PFSK-1 (cell line): ENCODE results near the gene PBX3.

Experiments used
- POLR2AphosphoS5 ChIP-seq: IDR thresholded peaks from 2 replicates; pipeline ENCODE4 v1.6.1; 2012; ENCODE audit warnings: low read depth, mild to moderate bottlenecking, control low read depth, low read length, moderate library complexity
- TAF1 ChIP-seq: IDR thresholded peaks from 2 replicates; pipeline ENCODE4 v1.6.1; 2012; ENCODE audit warnings: low read length, control low read depth, borderline replicate concordance; ENCODE audit not compliant: insufficient read depth
- TF ChIP-seq, protein P1 (sequence below), 2 experiments: IDR thresholded peaks; 2 replicates each; pipeline versions ENCODE4 v1.6.1 to v1.8.0; 2011 to 2012; ENCODE audit warnings: low read depth in 2 of 2, low read length in 2 of 2, control low read depth in 1 of 2, inconsistent platforms in 1 of 2, mild to moderate bottlenecking in 1 of 2, moderate library complexity in 1 of 2; ENCODE audit not compliant: insufficient read depth in 1 of 2

DNA sequence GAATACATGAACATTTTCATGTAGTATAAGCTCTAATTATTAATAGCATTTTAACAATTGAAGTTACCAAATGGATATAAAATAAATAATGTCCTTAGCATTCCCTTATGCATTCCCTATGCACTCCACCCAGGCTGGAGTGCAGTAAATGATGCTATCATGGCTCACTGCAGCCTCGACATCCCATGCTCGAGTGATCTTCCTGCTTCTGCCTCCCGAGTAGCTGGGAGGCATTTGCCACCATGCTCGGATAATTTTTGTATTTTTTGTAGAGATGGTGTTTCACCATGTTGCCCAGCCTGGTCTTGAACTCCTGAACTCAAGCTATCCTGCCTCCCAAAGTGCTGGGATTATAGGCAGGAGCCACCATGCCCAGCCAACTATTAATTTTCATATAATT, 184.0 kb downstream of the PBX3 start:
- TF ChIP-seq, protein P1, sequence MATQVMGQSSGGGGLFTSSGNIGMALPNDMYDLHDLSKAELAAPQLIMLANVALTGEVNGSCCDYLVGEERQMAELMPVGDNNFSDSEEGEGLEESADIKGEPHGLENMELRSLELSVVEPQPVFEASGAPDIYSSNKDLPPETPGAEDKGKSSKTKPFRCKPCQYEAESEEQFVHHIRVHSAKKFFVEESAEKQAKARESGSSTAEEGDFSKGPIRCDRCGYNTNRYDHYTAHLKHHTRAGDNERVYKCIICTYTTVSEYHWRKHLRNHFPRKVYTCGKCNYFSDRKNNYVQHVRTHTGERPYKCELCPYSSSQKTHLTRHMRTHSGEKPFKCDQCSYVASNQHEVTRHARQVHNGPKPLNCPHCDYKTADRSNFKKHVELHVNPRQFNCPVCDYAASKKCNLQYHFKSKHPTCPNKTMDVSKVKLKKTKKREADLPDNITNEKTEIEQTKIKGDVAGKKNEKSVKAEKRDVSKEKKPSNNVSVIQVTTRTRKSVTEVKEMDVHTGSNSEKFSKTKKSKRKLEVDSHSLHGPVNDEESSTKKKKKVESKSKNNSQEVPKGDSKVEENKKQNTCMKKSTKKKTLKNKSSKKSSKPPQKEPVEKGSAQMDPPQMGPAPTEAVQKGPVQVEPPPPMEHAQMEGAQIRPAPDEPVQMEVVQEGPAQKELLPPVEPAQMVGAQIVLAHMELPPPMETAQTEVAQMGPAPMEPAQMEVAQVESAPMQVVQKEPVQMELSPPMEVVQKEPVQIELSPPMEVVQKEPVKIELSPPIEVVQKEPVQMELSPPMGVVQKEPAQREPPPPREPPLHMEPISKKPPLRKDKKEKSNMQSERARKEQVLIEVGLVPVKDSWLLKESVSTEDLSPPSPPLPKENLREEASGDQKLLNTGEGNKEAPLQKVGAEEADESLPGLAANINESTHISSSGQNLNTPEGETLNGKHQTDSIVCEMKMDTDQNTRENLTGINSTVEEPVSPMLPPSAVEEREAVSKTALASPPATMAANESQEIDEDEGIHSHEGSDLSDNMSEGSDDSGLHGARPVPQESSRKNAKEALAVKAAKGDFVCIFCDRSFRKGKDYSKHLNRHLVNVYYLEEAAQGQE (IDR thresholded peaks at IDR 0.05; ENCODE audit: insufficient read depth in 1 of 2, low read depth in 2 of 2, low read length in 2 of 2): no peak
- no peak for TF ChIP-seq POLR2AphosphoS5
- TF ChIP-seq TAF1: no peak
